Keratinocyte (primary cell): Measurements from ENCODE around the gene MAP7. TPM values are rescaled to one million over a fixed set of nuclear protein-coding genes. Genes with fewer than 3 reads are reported as not detected.

Experiments
- DNase-seq: peaks from one replicate; pipeline ENCODE4 v3.0.0-alpha.2; 2011; ENCODE audit warnings: low read depth, missing footprints, low spot score
- FAIRE-seq: peaks from 2 replicates; lab custom pipeline; 2011; peaks lifted over from hg19 to GRCh38; lab: Jason Lieb, UNC
- H2AFZ ChIP-seq: 2 replicates; pipeline ENCODE4 v1.6.0; 2012; ENCODE audit warnings: low read length, control low read depth, inconsistent platforms; ENCODE audit not compliant: control insufficient read depth
- H3K27ac ChIP-seq: 2 replicates; pipeline ENCODE4 v1.5.1; 2011; ENCODE audit warnings: low read length; ENCODE audit not compliant: control insufficient read depth, insufficient read depth
- H3K27me3 ChIP-seq: 3 replicates; pipeline ENCODE4 v1.6.0; 2011; ENCODE audit warnings: low read length; ENCODE audit not compliant: control insufficient read depth, insufficient read depth; ENCODE audit errors: extremely low read depth
- H3K36me3 ChIP-seq, 2 experiments: 2 replicates in 1 of 2; 3 replicates in 1 of 2; pipeline ENCODE4 v1.5.1; 2011; ENCODE audit warnings: low read length in 2 of 2, mild to moderate bottlenecking in 1 of 2; ENCODE audit not compliant: control insufficient read depth in 2 of 2, insufficient read depth in 2 of 2; ENCODE audit errors: extremely low read depth in 1 of 2
- H3K4me1 ChIP-seq: 3 replicates; pipeline ENCODE4 v1.5.1; 2011; ENCODE audit warnings: low read length; ENCODE audit not compliant: control insufficient read depth, insufficient read depth; ENCODE audit errors: extremely low read depth
- H3K4me2 ChIP-seq: 3 replicates; pipeline ENCODE4 v1.6.0; 2011; ENCODE audit warnings: low read depth, low read length; ENCODE audit not compliant: control insufficient read depth, insufficient read depth; ENCODE audit errors: extremely low read depth
- H3K4me3 ChIP-seq, 3 experiments: fragments of 200-600 bp in 1 of 3; sonication (generic) in 1 of 3; 2 replicates in 2 of 3; 3 replicates in 1 of 3; pipeline ENCODE4 v1.5.1; 2011 to 2016; ENCODE audit warnings: low read length in 3 of 3, mild to moderate bottlenecking in 3 of 3, control low read depth in 2 of 3, inconsistent platforms in 1 of 3, low read depth in 1 of 3, mixed read lengths in 1 of 3, mixed run types in 1 of 3, moderate library complexity in 1 of 3; ENCODE audit not compliant: control insufficient read depth in 2 of 3, insufficient read depth in 2 of 3; ENCODE audit errors: extremely low read depth in 1 of 3
- H3K79me2 ChIP-seq: 2 replicates; pipeline ENCODE4 v1.6.0; 2012; ENCODE audit warnings: low read length; ENCODE audit not compliant: control insufficient read depth, insufficient read depth
- H3K9ac ChIP-seq: 3 replicates; pipeline ENCODE4 v1.6.0; 2011; ENCODE audit warnings: low read length; ENCODE audit not compliant: control insufficient read depth, insufficient read depth; ENCODE audit errors: extremely low read depth
- H3K9me1 ChIP-seq: 3 replicates; pipeline ENCODE4 v1.6.0; 2011; ENCODE audit warnings: low read length; ENCODE audit not compliant: control insufficient read depth, insufficient read depth; ENCODE audit errors: extremely low read depth
- H3K9me3 ChIP-seq: 2 replicates; pipeline ENCODE4 v1.5.1; 2012; ENCODE audit warnings: low read depth, low read length; ENCODE audit not compliant: control insufficient read depth
- H4K20me1 ChIP-seq: 3 replicates; pipeline ENCODE4 v1.6.0; 2011; ENCODE audit warnings: low read length; ENCODE audit not compliant: control insufficient read depth, insufficient read depth; ENCODE audit errors: extremely low read depth
- CTCF ChIP-seq, 3 experiments: IDR thresholded peaks in 1 of 3; conservative IDR thresholded peaks in 1 of 3; optimal IDR thresholded peaks in 1 of 3; 2 replicates in 2 of 3; 3 replicates in 1 of 3; pipeline versions ENCODE3 to v1.5.1; 2011; ENCODE audit warnings: low read length in 3 of 3, mild to moderate bottlenecking in 3 of 3, moderate library complexity in 2 of 3, control low read depth in 1 of 3, inconsistent platforms in 1 of 3; ENCODE audit not compliant: insufficient read depth in 2 of 3; ENCODE audit errors: extremely low read depth in 1 of 3
- EZH2 ChIP-seq: IDR thresholded peaks from one replicate; pipeline ENCODE4 v1.6.1; 2012; ENCODE audit warnings: inconsistent platforms, mild to moderate bottlenecking, low read length, moderate library complexity
- dilution Hi-C: fragments of 300-500 bp; cut with MboI; formaldehyde crosslinking; loops from one replicate; pipeline ENCODE4 v1.7.0; 2020; ENCODE audit warnings: low sequenced_read_pairs; ENCODE audit not compliant: extremely low pct_ligation_motif_present
- polyA plus RNA-seq, 5 experiments: library from polyadenylated mRNA; depleted of rRNA in 3 of 5; stranded (reverse) in 3 of 5; stranded (forward) in 1 of 5; unstranded in 1 of 5; fragments of >200 nt; gene quantifications; 1 replicate in 1 of 5; 2 replicates in 3 of 5; 3 replicates in 1 of 5; pipeline versions ENCODE4 v1.2.1 to v1.2.3, GENCODE V29; 2011 to 2012; ENCODE audit warnings: missing spikeins in 2 of 5, low read depth in 1 of 5, low replicate concordance in 1 of 5

Gene MAP7
- polyA plus RNA-seq, 1 donor (not counting 4 experiments of a cell fraction or from before 2014, with no cell fraction given) = 11.8 TPM

- H3K4me3 ChIP-seq = no peak overlapping the region
- no peak overlapping the region for H2AFZ ChIP-seq
- no peak overlapping the region for H3K4me2 ChIP-seq
- dilution Hi-C loops = no loop called here
- no peak for TF ChIP-seq CTCF (optimal IDR thresholded peaks at IDR 0.05 in 1 of 3, IDR thresholded peaks at IDR 0.05 in 1 of 3, conservative IDR thresholded peaks at IDR 0.05 in 1 of 3; ENCODE audit: extremely low read depth in 1 of 3, insufficient read depth in 2 of 3, low read length in 3 of 3)
- TF ChIP-seq EZH2 = no peak
- no peak overlapping the region for H3K9ac ChIP-seq
- H3K27ac ChIP-seq = no peak overlapping the region
- no peaks in the 10 kb centered on the region for H3K9me1 ChIP-seq
- H3K36me3 ChIP-seq = no peaks in the 10 kb centered on the region
- no peaks in the 10 kb centered on the region for H3K9me3 ChIP-seq
- H3K79me2 ChIP-seq = peaks cover 14% of the 10 kb centered on the region
- H3K4me1 ChIP-seq = peaks cover 7% of the 10 kb centered on the region
- DNase-seq (no peak), FAIRE-seq (no peak)
- H3K27me3 ChIP-seq = no peaks in the 10 kb centered on the region
- no peaks in the 10 kb centered on the region for H4K20me1 ChIP-seq
Observed at GRCh38 chr6:136553166-136553787, 3.1 kb upstream of the MAP7 start.

- Histone ChIP-seq H4K20me1 (no peaks in the 10 kb centered on the region), H2AFZ (no peak overlapping the region), H3K4me1 (peaks cover 8% of the 10 kb centered on the region), H3K4me3 (no peak overlapping the region), H3K9me3 (no peaks in the 10 kb centered on the region), H3K27ac (no peak overlapping the region), H3K4me2 (no peak overlapping the region), H3K79me2 (peaks cover 20% of the 10 kb centered on the region), H3K9me1 (no peaks in the 10 kb centered on the region), H3K36me3 (no peaks in the 10 kb centered on the region), H3K9ac (no peak overlapping the region), H3K27me3 (no peaks in the 10 kb centered on the region)
- dilution Hi-C loops = no loop called here
- DNase-seq (no peak), FAIRE-seq (no peak)
- TF ChIP-seq EZH2 = no peak
- no peak for TF ChIP-seq CTCF (optimal IDR thresholded peaks at IDR 0.05 in 1 of 3, IDR thresholded peaks at IDR 0.05 in 1 of 3, conservative IDR thresholded peaks at IDR 0.05 in 1 of 3; ENCODE audit: extremely low read depth in 1 of 3, insufficient read depth in 2 of 3, low read length in 3 of 3)
Observed at GRCh38 chr6:136552054-136552453, 1.8 kb upstream of the MAP7 start.
